GM10847 (cell line): ENCODE results near the gene ACSF3.

Experiments
- POLR2A ChIP-seq: IDR thresholded peaks from 2 replicates; pipeline ENCODE4 v1.6.1; 2011; ENCODE audit not compliant: insufficient read length; ENCODE audit errors: extremely low read depth

ACSF3 gene

GRCh38 chr16:89193576-89194293 is 100.1 kb downstream of the ACSF3 start:
- TF ChIP-seq POLR2A, result no peak

- TF ChIP-seq POLR2A, result no peak
These were observed 101.0 kb downstream of the ACSF3 start for GRCh38 chr16:89194340-89195311.

- no peak for TF ChIP-seq POLR2A
These were observed 102.0 kb downstream of the ACSF3 start for GRCh38 chr16:89195521-89196171.

GRCh38 chr16:89197033-89197632 is 103.5 kb downstream of the ACSF3 start:
- TF ChIP-seq POLR2A, result no peak

GRCh38 chr16:89197633-89198416 is 104.2 kb downstream of the ACSF3 start:
- no peak for TF ChIP-seq POLR2A

- no peak for TF ChIP-seq POLR2A
These were observed 105.0 kb downstream of the ACSF3 start for GRCh38 chr16:89198417-89199240.

- TF ChIP-seq POLR2A, result no peak
These were observed 105.8 kb downstream of the ACSF3 start for GRCh38 chr16:89199241-89200123.

GRCh38 chr16:89200124-89200849 is 106.6 kb downstream of the ACSF3 start, which contains the start of gene SLC22A31:
SLC22A31 (minus strand) TSS chr16:89200537; CDS start chr16:89200501, 36 bp downstream.
- TF ChIP-seq POLR2A, result no peak

- no peak for TF ChIP-seq POLR2A
These were observed 107.3 kb downstream of the ACSF3 start for GRCh38 chr16:89200850-89201411.

- no peak for TF ChIP-seq POLR2A
These were observed 108.1 kb downstream of the ACSF3 start for GRCh38 chr16:89201439-89202377.
